ENCODE data around the gene CFAP99. TPM values are rescaled to one million over a fixed set of nuclear protein-coding genes. Genes with fewer than 3 reads are reported as not detected.
"Not testable (repeated sequence)": the region's sequence is repeated elsewhere in the genome, so short reads cannot be mapped to it uniquely, and the experiment has no call there.

CFAP99 gene
- total RNA-seq, 2 donors from 2014 or later: not detected

DNA sequence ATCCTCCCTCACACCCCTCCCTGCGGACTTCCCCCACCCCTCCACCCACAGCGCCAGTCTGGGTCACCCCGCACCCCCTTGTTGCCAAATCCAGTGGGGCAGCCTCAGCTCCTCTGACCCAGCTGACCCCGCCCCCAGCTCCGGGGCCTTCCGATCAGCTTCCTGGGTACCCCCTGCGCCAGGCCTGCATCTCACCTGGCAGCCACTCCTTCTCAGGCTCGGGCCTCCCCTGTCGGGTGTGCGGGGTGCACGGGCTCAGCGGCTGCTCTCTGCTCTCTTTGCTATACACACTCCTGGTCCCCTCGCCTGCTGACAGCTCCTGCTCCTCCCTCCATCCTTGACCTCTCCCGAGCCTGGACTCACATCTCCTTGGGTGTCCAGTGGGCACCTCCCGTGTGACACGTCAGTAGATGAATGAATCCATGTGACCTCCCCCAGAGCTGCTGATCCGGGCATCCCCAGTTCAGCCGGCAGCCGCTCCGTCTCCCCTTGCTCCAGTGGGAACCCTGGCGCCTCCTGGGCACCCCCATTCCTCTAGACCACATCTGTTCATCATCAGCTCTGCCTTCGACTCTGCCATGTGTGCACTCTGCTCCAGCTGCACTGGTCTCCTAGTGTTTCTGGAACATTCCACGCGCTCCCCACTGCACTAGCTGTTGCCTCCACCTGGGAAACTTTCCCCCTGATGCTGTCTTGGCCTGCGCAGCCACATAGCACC lies 9.9 kb downstream of the CFAP99 start:
- no peak for ATAC-seq
- Histone ChIP-seq H3K4me3 (no peak overlapping the region), H3K27me3 (no peaks in the 10 kb centered on the region), H3K36me3 (replicated peaks in 1 of 2; ENCODE audit: insufficient read depth in 1 of 2, low read depth in 2 of 2) (no peaks in the 10 kb centered on the region), H3K9me3 (no peaks in the 10 kb centered on the region), H3K4me1 (peaks cover 3% of the 10 kb centered on the region), H3K27ac (no peak overlapping the region)
- intact Hi-C loops (cut with DNase I): loop anchor here (10.0 kb wide), 1 partner anchor 164 kb away; the partner anchor contains the start of gene MXD4
- DNase-seq: no peak
- TF ChIP-seq POLR2A (IDR thresholded peaks at IDR 0.05): no peak
- TF ChIP-seq, protein P1, sequence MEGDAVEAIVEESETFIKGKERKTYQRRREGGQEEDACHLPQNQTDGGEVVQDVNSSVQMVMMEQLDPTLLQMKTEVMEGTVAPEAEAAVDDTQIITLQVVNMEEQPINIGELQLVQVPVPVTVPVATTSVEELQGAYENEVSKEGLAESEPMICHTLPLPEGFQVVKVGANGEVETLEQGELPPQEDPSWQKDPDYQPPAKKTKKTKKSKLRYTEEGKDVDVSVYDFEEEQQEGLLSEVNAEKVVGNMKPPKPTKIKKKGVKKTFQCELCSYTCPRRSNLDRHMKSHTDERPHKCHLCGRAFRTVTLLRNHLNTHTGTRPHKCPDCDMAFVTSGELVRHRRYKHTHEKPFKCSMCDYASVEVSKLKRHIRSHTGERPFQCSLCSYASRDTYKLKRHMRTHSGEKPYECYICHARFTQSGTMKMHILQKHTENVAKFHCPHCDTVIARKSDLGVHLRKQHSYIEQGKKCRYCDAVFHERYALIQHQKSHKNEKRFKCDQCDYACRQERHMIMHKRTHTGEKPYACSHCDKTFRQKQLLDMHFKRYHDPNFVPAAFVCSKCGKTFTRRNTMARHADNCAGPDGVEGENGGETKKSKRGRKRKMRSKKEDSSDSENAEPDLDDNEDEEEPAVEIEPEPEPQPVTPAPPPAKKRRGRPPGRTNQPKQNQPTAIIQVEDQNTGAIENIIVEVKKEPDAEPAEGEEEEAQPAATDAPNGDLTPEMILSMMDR (IDR thresholded peaks at IDR 0.05): no peak
- WGBS, 2 donors: 85 to 90% methylated on average over 24 to 25 of the region's 25 CpGs

DNA sequence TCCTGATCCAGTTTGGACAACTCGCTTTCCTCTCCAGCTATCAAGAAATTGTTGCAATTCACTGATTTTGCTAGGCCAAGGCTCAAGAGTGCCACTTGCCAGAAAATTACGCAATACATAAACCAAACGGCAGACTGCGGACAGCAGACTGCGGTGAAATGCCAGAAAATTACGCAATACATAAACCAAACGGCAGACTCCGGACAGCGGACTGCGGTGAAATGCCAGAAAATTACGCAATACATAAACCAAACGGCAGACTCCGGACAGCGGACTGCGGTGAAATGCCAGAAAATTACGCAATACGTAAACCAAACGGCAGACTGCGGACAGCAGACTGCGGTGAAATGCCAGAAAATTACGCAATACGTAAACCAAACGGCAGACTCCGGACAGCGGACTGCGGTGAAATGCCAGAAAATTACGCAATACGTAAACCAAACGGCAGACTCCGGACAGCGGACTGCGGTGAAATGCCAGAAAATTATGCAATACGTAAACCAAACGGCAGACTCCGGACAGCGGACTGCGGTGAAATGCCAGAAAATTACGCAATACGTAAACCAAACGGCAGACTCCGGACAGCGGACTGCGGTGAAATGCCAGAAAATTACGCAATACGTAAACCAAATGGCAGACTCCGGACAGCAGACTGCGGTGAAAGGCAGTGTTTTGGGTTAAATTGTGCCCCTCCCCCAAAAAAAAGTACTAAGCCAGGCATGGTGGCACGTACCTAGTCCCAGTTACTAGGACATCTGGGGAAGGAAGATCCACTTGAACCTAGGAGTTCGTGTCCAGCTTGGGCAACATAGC lies 11.4 kb downstream of the CFAP99 start:
- WGBS, 2 donors: 18 to 29% methylated on average over 26 to 27 of the region's 49 CpGs

DNA sequence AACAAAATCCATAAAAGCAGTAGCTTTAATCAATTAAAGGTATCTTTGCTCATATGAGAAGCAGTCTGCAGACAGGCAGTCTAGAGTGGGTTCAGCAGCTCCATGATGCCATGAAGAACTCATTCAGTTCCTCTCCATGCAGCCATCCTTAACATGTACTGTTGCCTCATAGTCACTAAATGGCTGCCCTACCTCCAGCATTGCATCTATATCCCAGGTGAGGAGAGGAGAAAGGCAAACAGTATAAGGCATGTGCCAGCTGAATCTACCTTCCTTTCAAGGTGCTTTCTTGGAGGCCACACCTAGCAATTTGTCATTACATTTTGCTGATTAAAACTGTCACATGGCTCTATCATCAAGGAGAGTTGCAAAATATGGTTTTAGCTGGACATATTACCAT lies 13.2 kb downstream of the CFAP99 start:
- DNase-seq: no peak
- H3K4me3 ChIP-seq: no peak overlapping the region
- peaks cover 3% of the 10 kb centered on the region for H3K4me1 ChIP-seq
- intact Hi-C loops (cut with DNase I): no loop called here
- no peaks in the 10 kb centered on the region for H3K9me3 ChIP-seq
- no peaks in the 10 kb centered on the region for H3K27me3 ChIP-seq
- no peak for ATAC-seq
- H3K36me3 ChIP-seq (replicated peaks in 1 of 2; ENCODE audit: insufficient read depth in 1 of 2, low read depth in 2 of 2): no peaks in the 10 kb centered on the region
- no peak overlapping the region for H3K27ac ChIP-seq
- TF ChIP-seq, protein P1 (IDR thresholded peaks at IDR 0.05): no peak

More for the DNA sequence above, 11.4 kb downstream of the CFAP99 start:
- not testable (repeated sequence) for H3K4me3 ChIP-seq; H3K27me3 ChIP-seq; H3K36me3 ChIP-seq (replicated peaks in 1 of 2; ENCODE audit: insufficient read depth in 1 of 2, low read depth in 2 of 2); H3K9me3 ChIP-seq; H3K4me1 ChIP-seq
- peak overlapping the region in 3 of 4 donors; percentile 28 to 79 (median 73) for H3K27ac ChIP-seq
- DNase-seq (peak; percentile 71 to 80 (median 75)), ATAC-seq (peak; percentile 72)
- intact Hi-C loops (cut with DNase I): loop anchor here (10.0 kb wide), 1 partner anchor 165 kb away; the partner anchor contains the start of gene MXD4

DNA sequence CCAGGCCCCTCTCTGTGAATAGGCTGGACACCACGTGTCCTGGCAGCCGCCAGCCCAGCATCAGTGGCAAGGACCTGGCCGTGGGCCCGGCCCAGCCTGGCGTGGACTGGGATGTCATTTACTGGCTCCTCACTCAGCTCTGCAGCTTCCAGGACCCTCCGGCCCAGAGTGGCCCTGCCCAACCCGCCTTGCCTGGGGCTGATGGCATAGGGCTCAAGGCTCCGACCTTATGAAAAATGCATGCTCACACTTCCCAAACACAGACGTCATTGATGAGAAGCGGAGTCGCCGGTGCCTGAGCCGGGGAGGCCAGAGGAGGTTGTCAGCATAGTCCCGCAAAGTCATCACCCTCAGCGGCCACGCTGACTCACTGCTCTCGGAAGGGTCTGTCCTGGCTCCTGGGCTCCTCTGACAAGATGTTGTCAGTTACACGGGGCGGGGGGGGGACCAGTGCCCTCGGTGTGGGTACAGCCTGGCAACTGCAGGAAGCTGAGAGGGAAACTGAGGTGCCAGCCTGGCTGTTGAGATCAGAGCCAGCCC lies 14.3 kb downstream of the CFAP99 start:
- no peaks in the 10 kb centered on the region for H3K36me3 ChIP-seq (replicated peaks in 1 of 2; ENCODE audit: insufficient read depth in 1 of 2, low read depth in 2 of 2)
- no peak for DNase-seq
- no peak overlapping the region for H3K27ac ChIP-seq
- H3K9me3 ChIP-seq: no peaks in the 10 kb centered on the region
- WGBS, 2 donors: 75 to 92% methylated on average over 16 to 20 of the region's 20 CpGs
- H3K27me3 ChIP-seq: no peaks in the 10 kb centered on the region
- intact Hi-C loops (cut with DNase I): no loop called here
- no peak for ATAC-seq
- peaks cover 3% of the 10 kb centered on the region for H3K4me1 ChIP-seq
- H3K4me3 ChIP-seq: no peak overlapping the region
- no peak for TF ChIP-seq POLR2A (IDR thresholded peaks at IDR 0.05)
- TF ChIP-seq, protein P1 (IDR thresholded peaks at IDR 0.05): no peak

DNA sequence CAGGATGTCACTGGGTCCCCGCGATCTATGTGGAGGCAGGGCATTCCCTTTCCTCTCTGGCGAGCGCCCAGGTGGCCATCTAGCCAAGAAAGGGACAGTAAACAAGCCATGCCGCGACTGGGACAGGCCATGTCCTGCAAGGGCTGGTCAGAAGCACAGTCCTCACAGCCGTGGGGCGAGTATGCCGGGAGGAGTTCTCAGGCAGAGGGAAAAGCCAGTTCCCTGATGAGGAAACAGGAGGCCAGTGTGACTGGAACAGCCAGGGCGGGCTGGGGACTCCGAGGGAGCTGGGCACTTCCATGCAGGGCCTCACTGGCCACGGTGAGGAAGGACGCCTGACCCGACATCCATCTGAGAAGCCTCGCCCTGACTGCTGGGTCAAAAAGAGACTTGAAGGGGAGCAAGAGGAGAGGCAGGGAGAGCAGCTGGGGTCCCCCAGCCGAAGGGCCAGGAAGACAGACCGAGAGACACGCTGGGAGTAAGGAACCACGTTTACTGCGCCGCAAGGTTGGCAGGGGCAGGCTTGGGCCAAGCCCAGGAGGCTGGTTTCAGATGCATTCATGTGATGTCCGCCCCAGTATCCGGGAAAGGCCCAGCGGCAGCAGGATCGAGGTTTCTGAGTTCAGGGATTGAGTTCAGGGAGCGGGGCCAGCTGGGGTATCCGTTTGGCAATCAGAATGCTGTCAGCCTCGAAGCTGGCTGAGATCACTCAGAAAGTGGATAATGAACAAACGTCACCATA lies 15.0 kb downstream of the CFAP99 start:
- Histone ChIP-seq H3K4me1 (peaks cover 3% of the 10 kb centered on the region), H3K27me3 (no peaks in the 10 kb centered on the region), H3K9me3 (no peaks in the 10 kb centered on the region), H3K4me3 (no peak overlapping the region), H3K27ac (no peak overlapping the region), H3K36me3 (replicated peaks in 1 of 2; ENCODE audit: insufficient read depth in 1 of 2, low read depth in 2 of 2) (no peaks in the 10 kb centered on the region)
- ATAC-seq (no peak), DNase-seq (no peak)
- 74% methylated on average over 23 to 29 of the region's 29 CpGs for WGBS, 2 donors
- intact Hi-C loops (cut with DNase I): no loop called here
- no peak for TF ChIP-seq POLR2A (IDR thresholded peaks at IDR 0.05)
- TF ChIP-seq, protein P1 (IDR thresholded peaks at IDR 0.05): no peak
